ENCODE measurements around the gene KCNG2.

The KCNG2 gene

GRCh38 chr18:79916128-79916494 lies 118.4 kb downstream of the KCNG2 start:
- H3K36me3 ChIP-seq (ENCODE audit: control insufficient read depth in 2 of 2, insufficient read depth in 1 of 2, low read length in 2 of 2) = peaks cover 0 to 20% of the 10 kb centered on the region in 2 experiments; a peak in 2 of 3 replicates
- H3K4me1 ChIP-seq (ENCODE audit: control insufficient read depth, insufficient read depth, low read length) = no peaks in the 10 kb centered on the region
- POLR2A ChIA-PET = no interaction called here
- no peak overlapping the region for H3K4me3 ChIP-seq (ENCODE audit: low read depth, low read length)
- H3K27ac ChIP-seq (ENCODE audit: extremely low read depth, low read depth, low read length) = no peak overlapping the region
- CTCF ChIA-PET = no interaction called here
- no peak for TF ChIP-seq ZNF433 (tag by site-specific recombination; IDR thresholded peaks at IDR 0.05; ENCODE audit: low read depth)
- TF ChIP-seq ZNF544 (tag by site-specific recombination; IDR thresholded peaks at IDR 0.05) = no peak
- TF ChIP-seq YY1 (tag by site-specific recombination; IDR thresholded peaks at IDR 0.05) = no peak
- TF ChIP-seq ZNF146 (tag by site-specific recombination; IDR thresholded peaks at IDR 0.05) = no peak
- no peak for TF ChIP-seq ZNF513 (tag by site-specific recombination; IDR thresholded peaks at IDR 0.05)
- no peak for TF ChIP-seq ZBTB26 (tag by site-specific recombination; optimal IDR thresholded peaks at IDR 0.05)
- no peak for TF ChIP-seq ZNF510 (tag by site-specific recombination; IDR thresholded peaks at IDR 0.05; ENCODE audit: insufficient replicate concordance)
- TF ChIP-seq ZNF341 (tag by site-specific recombination; IDR thresholded peaks at IDR 0.05; ENCODE audit: low read depth) = no peak
- TF ChIP-seq GLIS2 (tag by site-specific recombination; IDR thresholded peaks at IDR 0.05) = no peak
- no peak for TF ChIP-seq ZBTB21 (tag by site-specific recombination; IDR thresholded peaks at IDR 0.05)
- TF ChIP-seq ZNF621 (tag by site-specific recombination; IDR thresholded peaks at IDR 0.05) = no peak
- TF ChIP-seq ZNF549 (tag by site-specific recombination; IDR thresholded peaks at IDR 0.05) = no peak
- no peak for TF ChIP-seq ZBTB20 (tag by site-specific recombination; IDR thresholded peaks at IDR 0.05)
- TF ChIP-seq ZSCAN30 (tag by site-specific recombination; IDR thresholded peaks at IDR 0.05) = no peak
- no peaks in the 10 kb centered on the region for H3K9me3 ChIP-seq (ENCODE audit: control insufficient read depth, insufficient read depth, low read depth, low read length)

GRCh38 chr18:79916546-79917168 lies 118.9 kb downstream of the KCNG2 start:
- Histone ChIP-seq H3K4me1 (ENCODE audit: control insufficient read depth, insufficient read depth, low read length) (no peaks in the 10 kb centered on the region), H3K9me3 (ENCODE audit: control insufficient read depth, insufficient read depth, low read depth, low read length) (no peaks in the 10 kb centered on the region), H3K36me3 (ENCODE audit: control insufficient read depth in 2 of 2, insufficient read depth in 1 of 2, low read length in 2 of 2) (peaks cover 0 to 20% of the 10 kb centered on the region in 2 experiments; a peak in 2 of 3 replicates), H3K27ac (ENCODE audit: extremely low read depth, low read depth, low read length) (no peak overlapping the region), H3K4me3 (ENCODE audit: low read depth, low read length) (no peak overlapping the region)
- TF ChIP-seq ZNF423 (tag by site-specific recombination; IDR thresholded peaks at IDR 0.05) (no peak), ZNF223 (tag by site-specific recombination; IDR thresholded peaks at IDR 0.05) (no peak), ZNF324 (tag by site-specific recombination; IDR thresholded peaks at IDR 0.05) (no peak), ZSCAN4 (tag by site-specific recombination; IDR thresholded peaks at IDR 0.05) (no peak), HIC1 (tag by site-specific recombination; IDR thresholded peaks at IDR 0.05) (no peak), ZNF501 (tag by site-specific recombination; IDR thresholded peaks at IDR 0.05) (no peak), ZNF274 (IDR thresholded peaks at IDR 0.05; ENCODE audit: low read length) (no peak), ZNF274 (tag by site-specific recombination; IDR thresholded peaks at IDR 0.05; ENCODE audit: borderline replicate concordance) (no peak), ZNF580 (tag by site-specific recombination; IDR thresholded peaks at IDR 0.05) (no peak), ZNF571 (tag by site-specific recombination; IDR thresholded peaks at IDR 0.05) (no peak), ZIC2 (tag by site-specific recombination; IDR thresholded peaks at IDR 0.05) (no peak), ZNF701 (tag by site-specific recombination; IDR thresholded peaks at IDR 0.05) (no peak), ZNF776 (tag by site-specific recombination; IDR thresholded peaks at IDR 0.05; ENCODE audit: borderline replicate concordance) (no peak)
- ChIA-PET POLR2A (no interaction called here), CTCF (no interaction called here)
